Caco-2 (cell line): ENCODE measurements around the gene FRMD4A. TPM values are rescaled to one million over a fixed set of nuclear protein-coding genes. Genes with fewer than 3 reads are reported as not detected.

Experiments
- BruUV-seq: library from RNA; stranded (reverse); fragments of 400-500 nt; replicated peaks from 2 replicates; lab custom pipeline; 2021; lab: Mats Ljungman, UMichigan
- CTCF ChIA-PET: fragments of 300-600 bp; sonication (Branson Sonifier 250); formaldehyde crosslinking; loops from one replicate; lab custom pipeline; 2022; ENCODE audit warnings: antibody characterized with exemption; lab: Charles Lee
- POLR2A ChIA-PET: fragments of 300-600 bp; sonication (Branson Sonifier 250); formaldehyde crosslinking; loops from one replicate; lab custom pipeline; 2022; ENCODE audit warnings: antibody characterized with exemption; lab: Charles Lee
- DNase-seq, 2 experiments: peaks; one replicate each; pipeline versions ENCODE4 v3.0.0 to v3.0.0-alpha.2; 2020 to 2022
- H3K27me3 ChIP-seq: replicated peaks from 2 replicates; pipeline ENCODE4 v1.6.0; 2011; ENCODE audit warnings: low read length; ENCODE audit not compliant: control insufficient read depth, insufficient read depth
- H3K36me3 ChIP-seq: 2 replicates; pipeline ENCODE4 v1.5.1; 2011; ENCODE audit warnings: low read length; ENCODE audit not compliant: control insufficient read depth, insufficient read depth
- H3K4me1 ChIP-seq: fragments of 250-450 bp; sonication (Bioruptor Pico); 2 replicates; pipeline ENCODE4 v1.5.1; 2020; ENCODE audit warnings: mild to moderate bottlenecking
- H3K4me3 ChIP-seq: 2 replicates; pipeline ENCODE4 v1.5.1; 2011; ENCODE audit warnings: low read depth, mild to moderate bottlenecking, control low read depth, low read length
- H3K9me3 ChIP-seq: fragments of 250-450 bp; sonication (Bioruptor Pico); 2 replicates; pipeline ENCODE4 v1.5.1; 2020; ENCODE audit warnings: mild to moderate bottlenecking, moderate library complexity
- H3K27ac Mint-ChIP-seq: one replicate; pipeline ENCODE4 v1.8.0; 2022; ENCODE audit warnings: mixed read lengths; ENCODE audit not compliant: unreplicated experiment
- H3K27me3 Mint-ChIP-seq: one replicate; pipeline ENCODE4 v1.8.0; 2022; ENCODE audit warnings: mixed read lengths; ENCODE audit not compliant: insufficient read depth, unreplicated experiment
- H3K36me3 Mint-ChIP-seq: one replicate; pipeline ENCODE4 v1.8.0; 2022; ENCODE audit warnings: mild to moderate bottlenecking, mixed read lengths; ENCODE audit not compliant: insufficient read depth, unreplicated experiment
- H3K4me1 Mint-ChIP-seq: one replicate; pipeline ENCODE4 v1.8.0; 2022; ENCODE audit warnings: low read depth, mixed read lengths; ENCODE audit not compliant: unreplicated experiment
- H3K4me3 Mint-ChIP-seq: one replicate; pipeline ENCODE4 v1.8.0; 2022; ENCODE audit warnings: mild to moderate bottlenecking, moderate library complexity, mixed read lengths; ENCODE audit not compliant: unreplicated experiment
- H3K9me3 Mint-ChIP-seq: one replicate; pipeline ENCODE4 v1.8.0; 2022; ENCODE audit warnings: mixed read lengths; ENCODE audit not compliant: unreplicated experiment
- intact Hi-C: fragments of 100-400 bp; cut with micrococcal nuclease; formaldehyde crosslinking; loops from one replicate; pipeline ENCODE4 v1.10.0; 2022; ENCODE audit not compliant: unreplicated experiment
- total RNA-seq: library from RNA; stranded (reverse); gene quantifications from 2 replicates; pipeline ENCODE4 v1.2.3, GENCODE V29; 2022
- TF ChIP-seq, protein P1 (sequence below), 2 experiments: fragments of 200-600 bp in 1 of 2; IDR thresholded peaks; 1 replicate in 1 of 2; 2 replicates in 1 of 2; pipeline versions ENCODE4 v1.5.1 to v1.8.0; 2011 to 2022; ENCODE audit warnings: antibody characterized with exemption in 1 of 2, control low read depth in 1 of 2, inconsistent platforms in 1 of 2, low read depth in 1 of 2, low read length in 1 of 2, mild to moderate bottlenecking in 1 of 2, moderate library complexity in 1 of 2; ENCODE audit not compliant: insufficient read depth in 1 of 2, severe bottlenecking in 1 of 2, unreplicated experiment in 1 of 2

The FRMD4A gene
- total RNA-seq, 1 experiment from 2014 or later: 52.1 TPM

GRCh38 chr10:13631594-13631993 is 699.1 kb downstream of the FRMD4A start:
- Mint-ChIP-seq H3K27me3 (no peaks in the 10 kb centered on the region), H3K4me1 (peaks cover 15% of the 10 kb centered on the region), H3K27ac (no peak overlapping the region), H3K4me3 (no peak overlapping the region), H3K9me3 (no peaks in the 10 kb centered on the region), H3K36me3 (peaks cover 16% of the 10 kb centered on the region)
- DNase-seq: no peak
- ChIA-PET POLR2A (no interaction called here), CTCF (no interaction called here)
- Histone ChIP-seq H3K9me3 (no peaks in the 10 kb centered on the region), H3K36me3 (no peaks in the 10 kb centered on the region), H3K4me3 (no peak overlapping the region), H3K4me1 (peaks cover 38% of the 10 kb centered on the region), H3K27me3 (no peaks in the 10 kb centered on the region)
- TF ChIP-seq, protein P1, sequence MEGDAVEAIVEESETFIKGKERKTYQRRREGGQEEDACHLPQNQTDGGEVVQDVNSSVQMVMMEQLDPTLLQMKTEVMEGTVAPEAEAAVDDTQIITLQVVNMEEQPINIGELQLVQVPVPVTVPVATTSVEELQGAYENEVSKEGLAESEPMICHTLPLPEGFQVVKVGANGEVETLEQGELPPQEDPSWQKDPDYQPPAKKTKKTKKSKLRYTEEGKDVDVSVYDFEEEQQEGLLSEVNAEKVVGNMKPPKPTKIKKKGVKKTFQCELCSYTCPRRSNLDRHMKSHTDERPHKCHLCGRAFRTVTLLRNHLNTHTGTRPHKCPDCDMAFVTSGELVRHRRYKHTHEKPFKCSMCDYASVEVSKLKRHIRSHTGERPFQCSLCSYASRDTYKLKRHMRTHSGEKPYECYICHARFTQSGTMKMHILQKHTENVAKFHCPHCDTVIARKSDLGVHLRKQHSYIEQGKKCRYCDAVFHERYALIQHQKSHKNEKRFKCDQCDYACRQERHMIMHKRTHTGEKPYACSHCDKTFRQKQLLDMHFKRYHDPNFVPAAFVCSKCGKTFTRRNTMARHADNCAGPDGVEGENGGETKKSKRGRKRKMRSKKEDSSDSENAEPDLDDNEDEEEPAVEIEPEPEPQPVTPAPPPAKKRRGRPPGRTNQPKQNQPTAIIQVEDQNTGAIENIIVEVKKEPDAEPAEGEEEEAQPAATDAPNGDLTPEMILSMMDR (IDR thresholded peaks at IDR 0.05; ENCODE audit: insufficient read depth in 1 of 2, low read depth in 1 of 2, low read length in 1 of 2, severe bottlenecking in 1 of 2, unreplicated experiment in 1 of 2): no peak
- no TSS peak for BruUV-seq
- intact Hi-C loops: loop anchor here (2.0 kb wide), 1 partner anchor 21 kb away; no protein-coding TSS in a partner anchor

DNA sequence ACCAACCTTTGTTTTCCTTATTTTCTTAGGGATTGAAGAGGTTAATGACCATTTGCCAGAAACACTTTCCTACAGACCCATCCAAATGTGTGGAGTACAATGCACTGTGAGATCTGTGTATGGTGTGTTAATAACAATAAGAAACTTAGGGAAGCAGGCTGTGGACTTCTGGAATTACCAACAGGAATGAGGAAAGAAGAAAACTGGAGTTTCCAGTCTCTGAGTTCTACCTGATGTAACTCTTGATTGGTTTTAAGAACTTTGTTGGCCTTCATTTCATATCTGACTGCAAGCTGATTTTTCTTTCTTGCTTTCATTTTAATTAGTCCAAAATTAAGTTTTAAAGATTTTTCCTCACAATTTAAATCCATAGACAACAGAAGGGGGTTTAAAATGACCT is 700.5 kb downstream of the FRMD4A start:
- no peak overlapping the region for H3K4me3 Mint-ChIP-seq
- TF ChIP-seq, protein P1 (IDR thresholded peaks at IDR 0.05; ENCODE audit: insufficient read depth in 1 of 2, low read depth in 1 of 2, low read length in 1 of 2, severe bottlenecking in 1 of 2, unreplicated experiment in 1 of 2): no peak
- no peaks in the 10 kb centered on the region for H3K36me3 ChIP-seq
- no TSS peak for BruUV-seq
- H3K4me3 ChIP-seq: no peak overlapping the region
- H3K27ac Mint-ChIP-seq: no peak overlapping the region
- H3K4me1 Mint-ChIP-seq: peaks cover 15% of the 10 kb centered on the region
- peaks cover 10% of the 10 kb centered on the region for H3K36me3 Mint-ChIP-seq
- H3K27me3 Mint-ChIP-seq: no peaks in the 10 kb centered on the region
- no peaks in the 10 kb centered on the region for H3K27me3 ChIP-seq
- peaks cover 52% of the 10 kb centered on the region for H3K4me1 ChIP-seq
- POLR2A ChIA-PET: no interaction called here
- intact Hi-C loops: loop anchor here (2.0 kb wide), 1 partner anchor 23 kb away; no protein-coding TSS in a partner anchor
- no peak for DNase-seq
- CTCF ChIA-PET: interaction anchor here (0.6 kb wide), 1 partner anchor 538 kb away, joined by 13 read pairs; no protein-coding TSS in a partner anchor
- no peaks in the 10 kb centered on the region for H3K9me3 Mint-ChIP-seq
- no peaks in the 10 kb centered on the region for H3K9me3 ChIP-seq

- Histone ChIP-seq H3K9me3 (no peaks in the 10 kb centered on the region), H3K27me3 (no peaks in the 10 kb centered on the region), H3K4me3 (no peak overlapping the region), H3K4me1 (peaks cover 52% of the 10 kb centered on the region), H3K36me3 (no peaks in the 10 kb centered on the region)
- BruUV-seq: no TSS peak
- intact Hi-C loops: no loop called here
- no peak overlapping the region for H3K27ac Mint-ChIP-seq
- no peak for DNase-seq
- no peaks in the 10 kb centered on the region for H3K9me3 Mint-ChIP-seq
- ChIA-PET CTCF (interaction anchor here (0.8 kb wide), 1 partner anchor 15 kb away, joined by 3 read pairs; no protein-coding TSS in a partner anchor), POLR2A (interaction anchor here (0.6 kb wide), 1 partner anchor 93 kb away, joined by 7 read pairs; no protein-coding TSS in a partner anchor)
- no peak overlapping the region for H3K4me3 Mint-ChIP-seq
- H3K4me1 Mint-ChIP-seq: peaks cover 15% of the 10 kb centered on the region
- TF ChIP-seq, protein P1 (IDR thresholded peaks at IDR 0.05; ENCODE audit: insufficient read depth in 1 of 2, low read depth in 1 of 2, low read length in 1 of 2, severe bottlenecking in 1 of 2, unreplicated experiment in 1 of 2): no peak
- H3K27me3 Mint-ChIP-seq: no peaks in the 10 kb centered on the region
- H3K36me3 Mint-ChIP-seq: peaks cover 13% of the 10 kb centered on the region
Measured at GRCh38 chr10:13629116-13629515, 701.6 kb downstream of the FRMD4A start.
